IMR-90 (cell line): Measurements from ENCODE around the gene BLVRB. TPM values are rescaled to one million over a fixed set of nuclear protein-coding genes. Genes with fewer than 3 reads are reported as not detected.

Experiments
- ATAC-seq: fragments of 200-7000 bp; cut with Tn5 transposase; 2 replicates; pipeline ENCODE4 v1.9.1; 2020; ENCODE audit warnings: low read depth, mild to moderate bottlenecking, moderate library complexity
- BruUV-seq: library from RNA; stranded (reverse); fragments of 400-500 nt; replicated peaks from 2 replicates; lab custom pipeline; 2021; lab: Mats Ljungman, UMichigan
- CTCF ChIA-PET: fragments of 300-600 bp; formaldehyde crosslinking; extraction: SDS; loops from one replicate; lab custom pipeline; 2021; ENCODE audit warnings: antibody characterized with exemption; lab: Yijun Ruan, JAX
- POLR2A ChIA-PET: fragments of 300-600 bp; sonication (Branson Sonifier 250); formaldehyde crosslinking; loops from one replicate; lab custom pipeline; 2022; ENCODE audit warnings: antibody characterized with exemption; ENCODE audit not compliant: unreplicated experiment; lab: Charles Lee
- DNase-seq: peaks from one replicate; pipeline ENCODE4 v3.0.0; 2013
- H2AFZ ChIP-seq: replicated peaks from 2 replicates; pipeline ENCODE3; 2013; ENCODE audit warnings: low read length, mild to moderate bottlenecking; ENCODE audit not compliant: poor library complexity
- H2AK5ac ChIP-seq: 2 replicates; pipeline ENCODE4 v1.6.1; 2013; ENCODE audit warnings: low read depth, low read length, inconsistent platforms
- H2AK9ac ChIP-seq: replicated peaks from 2 replicates; pipeline ENCODE3; 2013; ENCODE audit warnings: mild to moderate bottlenecking, low read depth, low read length, moderate library complexity; ENCODE audit not compliant: poor library complexity
- H2BK120ac ChIP-seq: 2 replicates; pipeline ENCODE4 v1.6.1; 2013; ENCODE audit warnings: low read depth, low read length, inconsistent platforms
- H2BK15ac ChIP-seq: 3 replicates; pipeline ENCODE4 v1.6.1; 2013; ENCODE audit warnings: low read depth, low read length, inconsistent platforms
- H2BK20ac ChIP-seq: 2 replicates; pipeline ENCODE4 v1.6.1; 2013; ENCODE audit warnings: low read depth, mild to moderate bottlenecking, inconsistent platforms, low read length, moderate library complexity
- H2BK5ac ChIP-seq: 2 replicates; pipeline ENCODE4 v1.6.1; 2013; ENCODE audit warnings: mild to moderate bottlenecking, low read depth, low read length, inconsistent platforms; ENCODE audit not compliant: poor library complexity, severe bottlenecking
- H3K14ac ChIP-seq: replicated peaks from 2 replicates; pipeline ENCODE4 v1.6.1; 2013; ENCODE audit warnings: low read depth, low read length, inconsistent platforms
- H3K18ac ChIP-seq: 2 replicates; pipeline ENCODE4 v1.6.1; 2013; ENCODE audit warnings: low read depth, low read length, control low read depth
- H3K23ac ChIP-seq: 2 replicates; pipeline ENCODE4 v1.6.1; 2013; ENCODE audit warnings: low read depth, low read length, inconsistent platforms
- H3K27ac ChIP-seq: 2 replicates; pipeline ENCODE4 v1.5.1; 2013; ENCODE audit warnings: mild to moderate bottlenecking, control low read depth, low read length; ENCODE audit not compliant: insufficient read depth
- H3K27me3 ChIP-seq: 2 replicates; pipeline ENCODE4 v1.6.1; 2013; ENCODE audit warnings: low read length; ENCODE audit not compliant: control insufficient read depth, insufficient read depth
- H3K36me3 ChIP-seq: 2 replicates; pipeline ENCODE4 v1.6.1; 2013; ENCODE audit warnings: low read length, mixed read lengths; ENCODE audit not compliant: control insufficient read depth, insufficient read depth
- H3K4ac ChIP-seq: 2 replicates; pipeline ENCODE4 v1.6.1; 2013; ENCODE audit warnings: low read depth, low read length, inconsistent platforms
- H3K4me1 ChIP-seq: 2 replicates; pipeline ENCODE4 v1.6.1; 2013; ENCODE audit warnings: low read length, mixed read lengths; ENCODE audit not compliant: control insufficient read depth, insufficient read depth
- H3K4me2 ChIP-seq: 2 replicates; pipeline ENCODE4 v1.6.1; 2013; ENCODE audit warnings: low read depth, mild to moderate bottlenecking, control low read depth, low read length, moderate library complexity
- H3K4me3 ChIP-seq: 2 replicates; pipeline ENCODE4 v1.5.1; 2013; ENCODE audit warnings: low read depth, mild to moderate bottlenecking, control low read depth, low read length, moderate library complexity; ENCODE audit not compliant: insufficient read depth
- H3K56ac ChIP-seq: 2 replicates; pipeline ENCODE4 v1.6.1; 2013; ENCODE audit warnings: low read length, inconsistent platforms; ENCODE audit not compliant: insufficient read depth; ENCODE audit errors: extremely low read depth
- H3K79me1 ChIP-seq, 2 experiments: 2 replicates each; pipeline ENCODE4 v1.6.1; 2013; ENCODE audit warnings: low read length in 2 of 2, inconsistent platforms in 1 of 2, low read depth in 1 of 2
- H3K9ac ChIP-seq: 2 replicates; pipeline ENCODE4 v1.6.1; 2013; ENCODE audit warnings: low read depth, low read length, control low read depth
- H3K9me1 ChIP-seq: 2 replicates; pipeline ENCODE4 v1.6.1; 2013; ENCODE audit warnings: low read length, inconsistent platforms; ENCODE audit not compliant: insufficient read depth
- H3K9me3 ChIP-seq: 2 replicates; pipeline ENCODE4 v1.6.1; 2013; ENCODE audit warnings: low read length; ENCODE audit not compliant: control insufficient read depth, insufficient read depth
- H4K20me1 ChIP-seq: 2 replicates; pipeline ENCODE4 v1.6.1; 2013; ENCODE audit warnings: low read length, inconsistent platforms; ENCODE audit not compliant: insufficient read depth
- H4K5ac ChIP-seq: 2 replicates; pipeline ENCODE4 v1.6.1; 2013; ENCODE audit warnings: mild to moderate bottlenecking, low read depth, low read length, control low read depth
- H4K8ac ChIP-seq, 2 experiments: 2 replicates each; pipeline ENCODE4 v1.6.1; 2013; ENCODE audit warnings: low read depth in 2 of 2, low read length in 2 of 2, control low read depth in 1 of 2, inconsistent platforms in 1 of 2
- H4K91ac ChIP-seq: 2 replicates; pipeline ENCODE4 v1.6.1; 2013; ENCODE audit warnings: low read depth, low read length, inconsistent platforms; ENCODE audit not compliant: insufficient read depth
- BHLHE40 ChIP-seq: fragments of 150-350 bp; IDR thresholded peaks from 2 replicates; pipeline ENCODE4 v1.6.1; 2016; ENCODE audit warnings: mild to moderate bottlenecking, low read depth, low read length
- CEBPB ChIP-seq: IDR thresholded peaks from 2 replicates; pipeline ENCODE4 v1.6.1; 2012; ENCODE audit warnings: low read depth, low read length, improper control_type of control experiment
- FOS ChIP-seq: fragments of 150-350 bp; IDR thresholded peaks from 2 replicates; pipeline ENCODE4 v1.6.1; 2016; ENCODE audit warnings: low read depth, low read length
- MAFK ChIP-seq: IDR thresholded peaks from 2 replicates; pipeline ENCODE4 v1.6.1; 2012; ENCODE audit warnings: low read depth, low read length, improper control_type of control experiment
- MAZ ChIP-seq: IDR thresholded peaks from 2 replicates; pipeline ENCODE4 v1.6.1; 2012; ENCODE audit warnings: low read depth, mild to moderate bottlenecking, low read length, improper control_type of control experiment, moderate library complexity, borderline replicate concordance
- NFE2L2 ChIP-seq: fragments of 150-350 bp; IDR thresholded peaks from 2 replicates; pipeline ENCODE4 v1.6.1; 2016; ENCODE audit warnings: low read depth, mild to moderate bottlenecking, low read length
- POLR2A ChIP-seq: IDR thresholded peaks from 2 replicates; pipeline ENCODE4 v1.6.1; 2012; ENCODE audit warnings: mild to moderate bottlenecking, low read depth, low read length
- RAD21 ChIP-seq: IDR thresholded peaks from 2 replicates; pipeline ENCODE4 v1.6.1; 2012; ENCODE audit warnings: low read length, improper control_type of control experiment
- RCOR1 ChIP-seq: IDR thresholded peaks from 2 replicates; pipeline ENCODE4 v1.6.1; 2012; ENCODE audit warnings: mild to moderate bottlenecking, low read length, improper control_type of control experiment; ENCODE audit not compliant: insufficient replicate concordance
- RFX5 ChIP-seq: IDR thresholded peaks from 2 replicates; pipeline ENCODE4 v1.8.0; 2012; ENCODE audit warnings: low read depth, mild to moderate bottlenecking, low read length, moderate library complexity
- SMC3 ChIP-seq: fragments of 150-350 bp; IDR thresholded peaks from 2 replicates; pipeline ENCODE4 v1.6.1; 2016; ENCODE audit warnings: low read depth, mild to moderate bottlenecking, antibody characterized with exemption, low read length, moderate library complexity
- WGBS, 2 experiments: methylation state at CpG; one replicate each; pipeline versions ENCODE4 v1.1.5 to v1.1.7; 2013; ENCODE audit warnings: missing lambda C conversion rate in 2 of 2; ENCODE audit not compliant: insufficient read length in 1 of 2; ENCODE audit errors: extremely low coverage in 2 of 2; 5-methylcytosine and 5-hydroxymethylcytosine counted together
- dilution Hi-C: fragments of 300-500 bp; cut with HindIII; formaldehyde crosslinking; loops from one replicate; pipeline ENCODE4 v1.14.3; 2018; ENCODE audit warnings: low sequenced_read_pairs; ENCODE audit not compliant: unreplicated experiment
- in situ Hi-C: fragments of 300-500 bp; cut with MboI; formaldehyde crosslinking; loops from 3 replicates; pipeline ENCODE4 v1.14.3; 2019; ENCODE audit warnings: low sequenced_read_pairs, inconsistent platforms, mixed read lengths
- intact Hi-C: fragments of 100-400 bp; cut with micrococcal nuclease; formaldehyde crosslinking; loops from 2 replicates; pipeline ENCODE4 v1.10.0; 2022
- polyA plus RNA-seq, 3 experiments: library from polyadenylated mRNA; depleted of rRNA; stranded (reverse); fragments of >200 nt; gene quantifications; 2 replicates each; pipeline ENCODE4 v1.2.3, GENCODE V29; 2012; ENCODE audit warnings: low replicate concordance in 1 of 3
- total RNA-seq: library from RNA; depleted of rRNA; stranded (reverse); fragments of >200 nt; gene quantifications from 2 replicates; pipeline ENCODE4 v1.2.3, GENCODE V29; 2012
- TF ChIP-seq, protein P1 (sequence below): conservative IDR thresholded peaks from 2 replicates; pipeline ENCODE4 v1.5.1; 2012; ENCODE audit warnings: mild to moderate bottlenecking, low read depth, low read length, improper control_type of control experiment
- TF ChIP-seq, protein P2 (sequence below): fragments of 150-350 bp; IDR thresholded peaks from 2 replicates; pipeline ENCODE4 v1.6.1; 2016; ENCODE audit warnings: low read depth, mild to moderate bottlenecking, low read length, moderate library complexity, borderline replicate concordance

BLVRB gene
- total and polyA plus RNA-seq, 2 of the 4 experiments (the other 2 are of a cell fraction), result 65.2 to 102 TPM

DNA sequence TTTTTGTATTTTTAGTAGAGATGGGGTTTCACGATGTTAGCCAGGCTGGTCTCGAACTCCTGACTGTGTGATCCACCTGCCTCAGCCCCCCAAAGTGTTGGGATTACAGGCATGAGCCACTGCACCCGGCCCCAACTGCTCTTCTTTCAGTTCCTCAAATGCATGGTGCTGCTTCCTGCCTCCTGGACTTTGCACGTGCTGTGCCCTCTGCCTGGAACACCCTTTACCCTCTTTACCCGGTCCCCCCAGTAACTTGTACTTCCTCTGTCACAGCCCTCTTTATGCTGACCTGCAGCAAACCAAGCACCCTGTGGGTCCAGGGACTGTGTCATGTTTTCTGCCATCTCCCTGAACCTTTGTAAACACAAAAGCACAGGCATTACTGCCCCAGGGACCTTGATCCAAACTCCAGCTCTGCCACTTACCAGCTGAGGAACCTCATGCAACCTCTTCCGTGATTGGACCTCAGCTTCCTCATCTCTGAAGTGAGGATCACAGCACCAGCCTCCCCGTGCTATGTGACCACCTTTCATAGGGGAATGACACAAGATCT, 3.8 kb downstream of the BLVRB start:
- TF ChIP-seq BHLHE40 (no peak), CEBPB (no peak), MAFK (no peak), SMC3 (no peak), POLR2A (no peak), FOS (no peak), MAZ (no peak), RCOR1 (no peak), RAD21 (no peak), NFE2L2 (no peak), RFX5 (no peak)
- TF ChIP-seq, protein P1, sequence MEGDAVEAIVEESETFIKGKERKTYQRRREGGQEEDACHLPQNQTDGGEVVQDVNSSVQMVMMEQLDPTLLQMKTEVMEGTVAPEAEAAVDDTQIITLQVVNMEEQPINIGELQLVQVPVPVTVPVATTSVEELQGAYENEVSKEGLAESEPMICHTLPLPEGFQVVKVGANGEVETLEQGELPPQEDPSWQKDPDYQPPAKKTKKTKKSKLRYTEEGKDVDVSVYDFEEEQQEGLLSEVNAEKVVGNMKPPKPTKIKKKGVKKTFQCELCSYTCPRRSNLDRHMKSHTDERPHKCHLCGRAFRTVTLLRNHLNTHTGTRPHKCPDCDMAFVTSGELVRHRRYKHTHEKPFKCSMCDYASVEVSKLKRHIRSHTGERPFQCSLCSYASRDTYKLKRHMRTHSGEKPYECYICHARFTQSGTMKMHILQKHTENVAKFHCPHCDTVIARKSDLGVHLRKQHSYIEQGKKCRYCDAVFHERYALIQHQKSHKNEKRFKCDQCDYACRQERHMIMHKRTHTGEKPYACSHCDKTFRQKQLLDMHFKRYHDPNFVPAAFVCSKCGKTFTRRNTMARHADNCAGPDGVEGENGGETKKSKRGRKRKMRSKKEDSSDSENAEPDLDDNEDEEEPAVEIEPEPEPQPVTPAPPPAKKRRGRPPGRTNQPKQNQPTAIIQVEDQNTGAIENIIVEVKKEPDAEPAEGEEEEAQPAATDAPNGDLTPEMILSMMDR, result no peak
- TF ChIP-seq, protein P2, sequence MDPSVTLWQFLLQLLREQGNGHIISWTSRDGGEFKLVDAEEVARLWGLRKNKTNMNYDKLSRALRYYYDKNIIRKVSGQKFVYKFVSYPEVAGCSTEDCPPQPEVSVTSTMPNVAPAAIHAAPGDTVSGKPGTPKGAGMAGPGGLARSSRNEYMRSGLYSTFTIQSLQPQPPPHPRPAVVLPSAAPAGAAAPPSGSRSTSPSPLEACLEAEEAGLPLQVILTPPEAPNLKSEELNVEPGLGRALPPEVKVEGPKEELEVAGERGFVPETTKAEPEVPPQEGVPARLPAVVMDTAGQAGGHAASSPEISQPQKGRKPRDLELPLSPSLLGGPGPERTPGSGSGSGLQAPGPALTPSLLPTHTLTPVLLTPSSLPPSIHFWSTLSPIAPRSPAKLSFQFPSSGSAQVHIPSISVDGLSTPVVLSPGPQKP, result no peak
- 80% methylated on average over 1 of the region's 7 CpGs; no CpG with 5 or more reads in 1 of the 2 experiments for WGBS, 2 experiments
- Histone ChIP-seq H3K14ac (no peak overlapping the region), H2AK9ac (peak overlapping the region; percentile 78), H3K27me3 (peaks cover 5% of the 10 kb centered on the region; the same call in 1 of the 2 replicates), H4K20me1 (peaks cover 9% of the 10 kb centered on the region; the same call in 1 of the 2 replicates), H2BK15ac (no peak overlapping the region), H3K4me1 (peaks cover 15% of the 10 kb centered on the region), H3K79me1 (peaks cover 0 to 31% of the 10 kb centered on the region in 2 experiments; a peak in 3 of 4 replicates), H2BK20ac (no peak overlapping the region), H3K9me3 (no peaks in the 10 kb centered on the region), H3K4me2 (no peak overlapping the region), H3K4ac (no peak overlapping the region), H3K36me3 (peaks cover 3% of the 10 kb centered on the region; the same call in 1 of the 2 replicates), H4K5ac (no peak overlapping the region), H4K91ac (no peak overlapping the region), H3K4me3 (no peak overlapping the region), H2BK5ac (no peak overlapping the region), H2BK120ac (no peak overlapping the region), H4K8ac (no peak overlapping the region), H3K27ac (no peak overlapping the region), H3K18ac (no peak overlapping the region), H2AFZ (no peak overlapping the region), H2AK5ac (no peak overlapping the region), H3K9ac (no peak overlapping the region), H3K23ac (no peak overlapping the region), H3K9me1 (peaks cover 11% of the 10 kb centered on the region), H3K56ac (no peak overlapping the region)
- POLR2A ChIA-PET, result no interaction called here
- intact Hi-C loops, result loop anchor here (10.0 kb wide), 1 partner anchor 63 kb away; no protein-coding TSS in a partner anchor
- in situ Hi-C loops, result no loop called here
- CTCF ChIA-PET, result no interaction called here
- BruUV-seq, result no TSS peak
- dilution Hi-C loops, result no loop called here
- ATAC-seq (no peak), DNase-seq (no peak)
